OCI-M2 (cell line): ENCODE data around the gene GREM2.

Source experiments
- DNase-seq: peaks from one replicate; lab custom pipeline; 2025; ENCODE audit not compliant: unreplicated experiment; lab: John Stamatoyannopoulos, UW

GREM2 gene

DNA sequence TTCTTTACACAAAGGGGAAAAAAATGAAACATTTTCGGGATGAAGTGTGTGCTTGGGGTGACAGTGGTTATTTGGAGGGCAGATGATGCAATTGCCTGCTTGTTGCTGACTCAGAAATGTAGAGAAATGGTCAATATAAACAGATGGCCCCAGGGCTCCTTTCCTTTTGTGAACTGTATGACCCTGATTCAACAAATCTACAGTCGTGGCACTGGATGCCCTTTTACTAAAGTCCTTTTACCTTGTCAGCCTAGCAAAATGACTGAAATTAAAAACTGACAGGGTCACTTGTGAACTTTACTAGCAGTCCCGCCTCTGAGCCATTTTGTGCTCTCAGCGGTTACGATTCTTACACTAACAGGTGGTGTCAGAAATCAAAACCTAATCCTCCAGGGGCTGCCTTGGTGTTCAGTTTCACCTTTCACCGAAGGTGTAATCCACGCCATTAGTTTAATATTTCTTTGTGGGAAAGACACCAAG lies 49.8 kb downstream of the GREM2 start:
- DNase-seq, result no peak

DNA sequence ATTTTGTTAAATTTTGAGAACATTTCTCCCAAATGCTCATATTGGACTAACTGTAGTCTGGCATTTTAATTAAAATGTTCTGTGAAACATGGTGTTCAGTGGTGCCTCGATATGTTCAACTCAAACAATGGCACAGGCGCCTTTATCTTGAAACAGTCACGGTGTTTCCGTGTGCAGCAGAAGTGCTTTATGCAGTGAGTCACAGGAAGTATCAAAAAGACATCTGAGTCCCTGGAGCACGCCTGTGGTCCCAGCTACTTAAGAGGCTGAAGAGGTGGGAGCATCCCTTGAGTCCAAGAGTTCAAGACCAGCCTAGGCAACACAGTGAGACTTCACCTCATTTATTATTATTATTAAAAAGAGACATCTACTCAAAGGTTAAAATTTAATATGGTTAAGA lies 52.2 kb downstream of the GREM2 start:
- DNase-seq, result no peak

DNA sequence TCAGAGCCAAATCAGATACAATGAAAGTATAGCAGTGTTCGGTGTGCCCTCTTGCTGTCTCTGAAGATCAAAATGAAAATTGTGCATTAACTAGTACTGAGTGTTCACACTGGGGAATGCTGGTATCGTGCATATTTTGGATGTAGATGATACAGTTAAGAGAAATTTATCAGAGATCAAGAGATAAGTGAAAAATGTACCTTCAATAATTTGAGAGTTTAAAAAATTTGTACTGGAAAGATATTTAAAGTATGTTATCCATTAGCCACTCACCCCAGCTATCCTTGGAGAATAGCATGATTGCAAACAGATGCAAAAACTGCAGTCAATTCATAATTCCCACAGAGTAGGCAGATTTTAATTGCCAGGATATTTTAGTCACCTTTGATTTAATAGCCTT lies 56.4 kb downstream of the GREM2 start:
- DNase-seq, result no peak

DNA sequence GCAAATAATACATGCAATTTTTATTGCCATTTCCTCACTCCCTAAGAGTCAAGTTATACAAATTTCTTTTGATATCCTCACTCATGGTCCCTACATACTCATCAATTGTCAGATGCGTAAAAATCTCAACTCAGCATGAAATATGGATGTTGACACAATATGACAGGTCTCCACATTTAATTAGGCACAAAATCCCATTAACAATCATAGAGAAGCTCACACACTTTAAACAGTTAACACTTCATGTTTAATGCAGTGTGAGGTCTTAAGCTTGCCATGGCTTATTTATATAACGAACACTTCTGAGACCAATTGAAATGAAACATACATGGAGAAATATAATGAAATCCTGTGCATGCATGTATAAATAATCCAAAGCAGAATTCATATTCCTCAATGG lies 58.6 kb downstream of the GREM2 start:
- no peak for DNase-seq

DNA sequence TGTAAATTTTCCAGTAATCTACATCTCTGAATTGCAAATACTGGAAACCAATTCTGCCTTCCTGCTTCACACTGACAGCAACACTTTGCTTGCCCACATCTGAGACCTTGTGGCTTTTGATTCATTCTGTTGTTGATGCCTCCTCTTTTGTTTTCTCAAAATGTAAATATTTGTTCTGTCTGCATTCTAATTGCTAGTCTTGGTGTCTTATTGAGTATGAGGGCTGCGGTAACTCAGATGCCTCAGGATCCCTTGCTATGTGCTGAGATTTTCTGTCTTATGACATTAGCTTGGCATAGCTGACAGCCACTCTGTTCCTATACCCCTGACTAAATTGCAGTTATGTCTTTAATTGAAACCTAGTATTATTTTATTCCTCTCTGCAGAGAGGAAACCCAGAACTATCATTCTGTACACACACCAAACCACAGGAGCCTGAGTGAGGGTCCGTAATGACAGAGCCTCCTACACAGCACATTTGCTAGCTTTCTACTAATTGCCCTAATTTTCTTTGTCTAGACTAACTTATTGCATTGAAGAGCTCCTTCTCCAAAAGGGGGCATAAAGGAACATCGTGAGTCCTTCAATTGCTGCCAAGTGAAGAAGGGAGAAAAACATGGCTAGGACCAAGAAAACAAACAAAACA lies 72.1 kb downstream of the GREM2 start:
- DNase-seq, result no peak

DNA sequence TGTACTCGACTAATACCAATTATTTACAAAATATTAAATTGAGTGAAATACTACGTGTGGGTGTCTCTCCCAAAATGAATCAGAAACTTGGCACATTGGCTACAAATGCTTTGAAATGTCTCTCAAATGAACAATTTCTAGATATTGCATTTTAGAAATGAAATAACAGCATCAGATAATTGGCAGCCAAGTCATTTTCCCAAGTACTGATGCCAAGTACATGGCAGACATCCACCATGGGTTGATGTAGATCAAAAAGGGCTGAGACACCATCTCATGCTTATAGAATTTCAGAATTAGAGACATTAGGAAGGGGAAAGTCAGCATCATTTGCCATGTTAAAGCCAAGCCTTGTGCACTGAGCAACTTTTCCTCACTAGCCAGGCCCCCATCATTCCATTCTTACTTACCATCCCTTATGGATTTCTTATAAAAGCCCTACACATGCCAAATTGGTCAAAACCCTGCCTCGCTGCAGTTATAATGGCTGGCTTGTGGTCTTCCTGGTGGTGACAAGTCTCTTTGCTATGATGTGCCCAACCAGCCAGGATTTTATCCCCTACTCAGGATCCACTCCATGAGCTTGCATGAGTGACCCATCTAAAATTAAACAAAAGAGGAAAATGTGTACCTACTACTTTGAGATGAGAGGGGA lies 73.1 kb downstream of the GREM2 start:
- no peak for DNase-seq

DNA sequence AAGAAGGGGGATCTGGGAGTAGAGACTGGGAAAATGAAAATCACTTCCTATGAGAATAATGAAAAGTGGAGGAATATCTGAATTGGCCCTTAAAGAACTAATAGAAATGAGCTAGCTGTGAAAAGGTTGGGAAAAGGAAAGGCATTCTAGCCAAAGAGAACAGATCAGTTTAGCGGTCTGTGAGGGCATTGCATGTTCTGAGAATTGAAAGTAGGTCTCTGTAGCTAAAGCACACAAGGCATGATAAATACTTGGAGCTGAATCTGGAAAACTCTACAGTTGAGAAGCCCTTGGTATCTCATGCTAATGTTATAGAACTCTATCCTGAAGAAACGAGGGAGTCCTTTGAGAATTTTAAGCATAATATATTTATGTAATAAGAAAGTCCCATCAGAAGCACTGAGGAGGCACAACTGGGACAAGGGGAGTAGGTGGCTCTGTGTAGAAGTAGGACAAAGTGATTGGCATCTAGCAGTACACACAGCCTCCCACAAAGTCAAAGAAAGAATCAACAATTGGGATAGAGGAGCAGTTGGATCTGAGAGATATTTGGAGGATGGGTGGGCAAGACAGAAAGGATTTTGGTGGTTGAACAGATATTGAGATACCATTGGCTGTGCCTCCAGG lies 78.7 kb downstream of the GREM2 start:
- DNase-seq, result no peak

DNA sequence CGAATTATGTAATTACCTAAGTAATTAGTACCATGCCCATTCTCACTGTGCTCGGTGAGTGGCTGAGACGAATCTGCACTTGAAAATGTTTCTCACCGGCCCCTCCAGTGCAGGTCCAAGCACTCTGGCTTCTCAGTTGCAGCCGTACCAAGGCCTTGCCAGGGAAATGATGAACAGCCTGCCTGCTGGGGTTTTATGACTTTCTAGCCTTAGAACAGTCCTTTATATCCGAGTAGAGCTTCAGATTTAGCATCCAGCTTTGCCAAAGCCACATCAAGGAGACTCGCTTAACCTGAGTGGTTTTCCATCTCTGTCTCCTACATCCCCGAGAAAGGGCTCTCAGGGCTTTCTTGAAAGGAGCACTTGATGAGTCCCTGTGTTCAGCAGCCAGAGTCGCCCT lies 83.4 kb downstream of the GREM2 start:
- no peak for DNase-seq

DNA sequence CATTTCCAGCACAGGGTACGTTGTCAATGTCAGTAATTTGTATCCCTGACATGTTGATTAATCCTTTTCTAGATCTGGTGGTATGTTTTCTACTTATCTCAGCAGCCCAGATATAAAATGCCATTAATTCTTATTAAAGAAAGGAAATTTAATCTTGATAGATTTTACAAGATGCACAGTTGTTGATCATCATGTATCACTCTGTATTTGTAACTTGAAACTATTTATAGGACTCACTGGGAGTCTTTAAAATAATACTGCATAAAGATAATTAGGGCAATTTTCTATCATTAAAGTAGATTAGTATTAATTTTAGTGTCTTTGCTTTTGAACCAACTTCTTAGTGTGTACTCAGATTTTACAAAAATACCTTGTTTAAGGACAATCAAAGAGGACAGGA lies 84.9 kb downstream of the GREM2 start:
- no peak for DNase-seq

DNA sequence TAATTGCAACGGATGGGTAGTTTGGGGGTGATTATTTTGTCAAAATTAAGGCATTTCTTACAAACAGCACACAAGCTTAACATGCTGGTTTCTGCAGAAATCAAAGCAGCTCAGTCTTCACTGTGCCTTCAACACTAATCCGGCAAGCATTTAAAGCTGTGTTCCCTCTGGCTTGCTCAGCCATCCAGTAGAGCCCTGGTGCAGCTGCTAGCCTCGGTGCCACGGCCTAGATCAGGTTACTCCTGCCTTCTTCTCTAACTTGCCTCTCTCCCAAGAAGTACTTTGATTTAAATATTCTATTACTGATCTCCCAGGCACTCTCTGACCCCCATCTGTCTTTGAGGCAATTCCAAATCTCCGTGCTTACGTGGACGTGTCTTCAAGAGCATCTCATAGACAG lies 85.6 kb downstream of the GREM2 start:
- no peak for DNase-seq

DNA sequence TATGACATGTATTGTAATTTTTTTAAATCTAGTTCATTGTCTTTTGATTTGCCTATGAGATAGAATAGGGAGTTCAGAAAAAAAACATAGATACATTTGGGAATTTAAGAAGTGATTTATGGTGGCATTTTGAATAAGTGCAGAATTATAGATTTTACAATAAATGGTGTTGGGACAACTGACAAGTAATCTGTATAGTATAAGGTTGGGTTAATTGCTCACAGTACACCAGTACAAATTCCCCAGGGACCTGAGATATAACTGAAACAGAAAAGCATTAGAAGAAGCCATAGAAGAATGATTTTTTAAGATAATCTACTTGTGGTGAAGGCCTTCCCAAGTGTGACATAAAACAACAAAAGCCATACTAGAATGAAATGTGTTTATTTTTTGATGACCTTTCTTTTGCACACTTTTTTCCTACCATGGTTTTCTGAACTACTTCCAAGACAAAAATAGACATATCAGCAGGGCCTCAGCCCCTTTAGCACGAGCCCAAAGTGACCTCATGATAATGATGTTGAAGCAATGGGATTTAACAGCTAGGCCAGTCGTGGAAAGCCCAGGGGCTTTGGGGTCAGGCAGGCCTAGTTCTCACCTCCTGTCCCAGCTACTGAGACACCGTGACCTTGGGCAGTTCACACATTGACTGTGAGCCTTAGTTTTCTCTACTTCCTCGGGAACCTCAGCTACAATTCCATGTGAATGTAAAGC lies 87.4 kb downstream of the GREM2 start:
- DNase-seq, result no peak

DNA sequence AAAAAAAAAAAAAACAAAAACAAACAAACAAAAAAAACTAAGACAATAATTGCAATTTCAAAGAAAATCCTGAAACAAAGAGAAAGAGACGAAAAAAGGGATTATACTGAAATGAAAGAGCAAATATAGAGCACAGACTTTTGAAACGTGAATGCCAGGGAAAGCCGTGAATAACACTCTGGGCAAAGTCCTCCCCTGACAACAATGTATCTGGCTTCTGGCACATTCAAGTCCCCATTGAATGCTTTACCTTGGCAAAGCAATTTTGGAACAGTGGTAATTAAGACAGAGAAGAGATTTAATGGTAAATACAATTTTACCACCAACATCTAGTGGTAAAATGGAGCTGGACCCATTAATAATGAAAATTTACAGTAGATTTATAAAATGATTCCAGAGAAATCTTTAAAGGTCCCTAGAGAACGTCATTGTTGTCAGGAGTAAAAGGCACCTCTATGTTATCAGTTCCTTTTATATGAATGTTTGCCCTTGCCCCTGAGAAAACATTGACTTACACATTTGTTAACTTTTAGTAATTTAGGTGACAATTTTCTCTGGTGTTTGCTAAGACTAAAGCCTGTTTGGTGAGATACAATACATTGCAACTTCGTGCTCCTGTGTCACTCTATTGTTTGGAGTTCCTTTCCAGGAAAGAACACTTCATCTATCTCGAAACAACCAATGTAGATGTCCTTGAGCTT lies 89.7 kb downstream of the GREM2 start:
- DNase-seq, result no peak

DNA sequence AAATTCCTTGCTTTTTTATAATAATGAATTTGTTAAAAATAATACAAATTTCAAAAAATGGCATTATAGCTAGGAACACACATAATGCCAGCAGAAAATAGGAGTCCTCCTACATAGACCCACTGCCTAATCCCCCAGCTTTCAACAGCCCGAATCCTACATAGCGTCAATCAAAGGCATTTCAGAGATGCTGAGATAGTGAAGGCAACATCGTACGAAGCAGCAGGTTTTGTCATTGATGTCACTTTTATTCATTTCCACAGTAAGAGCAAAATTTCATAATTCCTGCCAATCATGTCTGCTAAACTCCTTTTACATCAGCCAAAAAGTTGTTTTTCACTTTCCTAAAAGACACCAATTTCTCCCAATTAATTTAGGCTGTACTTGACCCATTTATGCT lies 94.1 kb downstream of the GREM2 start:
- DNase-seq, result no peak

DNA sequence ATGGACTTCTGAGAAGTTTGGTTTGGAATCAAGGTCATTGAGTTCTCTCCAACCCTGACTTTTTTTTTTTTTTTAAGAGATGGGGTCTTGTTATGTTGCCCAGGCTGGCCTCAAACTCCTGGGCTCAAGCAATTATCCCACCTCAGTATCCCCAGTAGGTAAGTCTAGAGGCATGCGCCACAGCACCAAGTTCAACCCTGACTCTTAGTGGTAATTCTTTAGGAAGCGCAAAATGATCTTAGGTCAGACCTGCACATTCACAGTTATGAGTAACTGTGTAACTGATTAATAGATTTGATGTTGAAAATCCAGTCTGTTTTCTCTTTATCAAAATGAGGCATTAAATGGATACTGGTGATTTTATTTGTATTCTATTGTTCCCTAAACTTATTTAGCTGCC lies 95.9 kb downstream of the GREM2 start:
- DNase-seq, result no peak

DNA sequence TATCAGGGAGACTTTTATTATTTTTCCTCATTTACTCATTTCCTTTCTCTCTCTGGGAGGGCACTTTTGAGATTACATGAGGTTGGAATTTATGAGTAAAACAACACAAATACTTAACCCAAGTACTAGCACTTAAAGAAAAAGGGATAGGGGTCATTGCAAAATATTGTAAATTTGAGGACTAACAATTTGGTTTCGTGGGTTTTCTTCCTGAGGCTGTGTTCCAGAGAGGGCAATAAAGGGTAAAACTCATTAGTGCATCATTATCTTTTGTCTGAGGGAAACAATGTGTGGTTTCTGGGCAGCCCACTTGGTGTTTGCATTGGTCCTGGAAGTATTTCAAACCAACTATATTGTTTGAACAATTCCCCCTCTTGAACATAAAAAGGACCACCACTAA lies 96.5 kb downstream of the GREM2 start:
- DNase-seq, result no peak

DNA sequence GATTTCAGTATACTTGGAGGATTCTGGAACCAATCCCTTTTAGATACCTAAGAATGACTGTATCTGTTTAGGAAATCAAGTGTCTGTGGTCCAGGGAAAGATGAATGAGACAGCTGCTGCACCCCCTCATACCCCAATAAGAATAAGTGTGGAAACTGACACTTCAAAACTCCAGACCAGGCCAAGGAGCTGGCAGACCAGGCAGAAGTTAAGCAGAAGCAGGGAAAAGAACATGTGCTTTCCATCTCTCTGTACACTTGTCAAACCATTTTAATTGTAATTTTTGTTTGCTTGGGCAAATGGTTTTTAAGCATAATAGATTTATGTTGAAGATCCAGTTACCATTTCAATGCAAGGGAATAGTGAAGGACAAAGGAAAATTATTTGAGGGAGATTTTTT lies 100.2 kb downstream of the GREM2 start:
- no peak for DNase-seq

DNA sequence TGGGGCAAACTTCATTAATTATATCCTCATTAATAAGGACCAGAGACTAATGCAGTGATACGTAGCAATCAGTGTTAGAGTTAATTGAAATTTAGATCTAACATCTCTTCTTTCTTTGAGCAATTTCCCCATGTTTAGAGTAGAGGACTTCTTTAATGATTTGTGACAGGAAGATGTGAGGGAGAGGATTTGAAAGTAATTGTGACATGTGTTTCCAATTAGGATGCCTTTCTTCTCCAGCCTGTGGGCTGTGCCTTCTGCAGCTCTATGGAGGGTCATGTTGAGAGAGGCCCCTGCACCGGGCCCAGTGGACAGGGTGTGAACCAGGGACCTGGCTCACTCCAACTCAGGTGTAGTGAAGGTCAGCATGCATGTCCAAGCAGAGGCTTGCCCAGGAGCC lies 103.0 kb downstream of the GREM2 start:
- DNase-seq, result no peak

DNA sequence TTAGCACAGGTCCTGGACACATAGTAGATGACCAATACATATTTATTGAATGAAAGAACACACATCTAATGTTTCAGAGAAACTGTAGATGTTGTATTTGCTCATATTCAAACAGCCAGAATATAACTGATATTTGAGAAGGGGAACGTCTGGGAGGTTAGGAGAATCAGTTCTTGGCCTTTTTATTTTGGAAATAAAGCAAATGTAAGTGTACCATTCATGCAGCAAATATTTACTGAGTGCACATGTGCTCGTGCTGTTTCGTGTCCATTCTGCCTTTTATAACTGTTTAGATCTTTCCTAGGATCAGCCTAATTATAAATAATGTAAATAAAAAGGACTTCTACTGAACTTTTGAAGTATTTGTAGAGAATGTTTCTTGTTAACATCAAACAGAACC lies 103.8 kb downstream of the GREM2 start:
- DNase-seq, result no peak

DNA sequence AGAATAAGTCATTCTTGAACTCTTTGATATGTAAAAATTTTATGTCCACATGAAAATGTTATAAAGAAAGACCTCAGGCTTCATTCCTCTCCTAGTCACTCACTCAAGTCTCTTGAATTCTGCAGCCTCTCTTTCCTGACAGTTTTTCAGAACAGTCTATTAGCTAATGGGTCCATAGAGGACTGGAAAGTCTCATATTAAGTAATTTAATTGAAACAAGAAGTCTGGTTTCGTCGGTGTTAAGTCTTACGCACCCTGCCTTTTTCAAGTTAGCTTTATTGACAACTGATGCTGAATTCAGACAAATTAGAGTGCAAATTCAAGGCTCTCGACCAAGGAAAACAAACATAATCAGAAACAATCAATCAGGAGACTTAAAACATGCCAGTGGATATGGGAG lies 105.8 kb downstream of the GREM2 start:
- no peak for DNase-seq

DNA sequence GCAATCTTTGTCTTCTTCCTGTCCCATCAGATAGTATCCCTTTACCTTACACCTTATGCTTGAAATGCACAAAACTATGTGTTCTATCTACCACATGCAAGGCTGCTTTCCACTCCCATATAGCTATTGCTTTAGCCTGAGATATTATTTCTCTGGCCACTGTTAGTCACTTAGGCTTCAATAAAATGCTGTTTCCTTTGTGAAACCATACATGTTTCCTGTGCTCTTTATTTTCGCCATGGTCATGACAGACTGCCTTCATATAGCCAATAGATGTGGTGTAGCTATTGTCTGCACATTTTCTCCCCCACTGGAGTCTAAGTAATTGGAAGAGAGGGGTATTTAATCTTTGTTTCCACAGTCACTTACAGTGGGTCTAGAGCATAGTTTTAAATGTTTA lies 108.4 kb downstream of the GREM2 start:
- no peak for DNase-seq

DNA sequence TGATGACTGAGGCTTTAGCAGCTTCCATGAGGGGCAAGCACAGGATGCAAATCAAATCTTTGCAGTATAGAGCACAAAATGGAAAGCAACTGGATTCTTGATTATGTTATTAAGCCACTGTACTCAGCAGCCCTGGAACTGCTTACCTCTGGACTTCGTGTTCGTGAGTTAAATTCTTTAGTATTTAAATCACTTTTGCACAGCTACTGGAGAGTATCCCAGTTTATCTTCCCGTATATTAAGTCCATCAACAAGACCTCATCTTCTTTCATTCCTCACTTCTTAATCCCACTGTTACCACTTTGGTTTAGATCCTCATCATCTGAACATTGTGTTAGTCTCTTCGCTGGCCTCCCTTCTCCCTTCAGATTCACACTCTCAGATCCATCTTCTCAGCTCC lies 108.9 kb downstream of the GREM2 start:
- no peak for DNase-seq
